HG02852 (cell line): ENCODE measurements around the gene ARHGAP32.
"Not testable (repeated sequence)": the region's sequence is repeated elsewhere in the genome, so short reads cannot be mapped to it uniquely, and the experiment has no call there.

Source experiments
- ATAC-seq: cut with Tn5 transposase; IDR thresholded peaks from one replicate; pipeline ENCODE4 v1.9.1; 2021; ENCODE audit warnings: mild to moderate bottlenecking, moderate library complexity; ENCODE audit not compliant: unreplicated experiment

ARHGAP32 gene

GRCh38 chr11:129204150-129204838 lies 12.2 kb upstream of the ARHGAP32 start:
- ATAC-seq = no peak

- no peak for ATAC-seq
These were observed 10.5 kb upstream of the ARHGAP32 start for GRCh38 chr11:129202646-129203045.

- ATAC-seq = no peak
These were observed 3.6 kb upstream of the ARHGAP32 start for GRCh38 chr11:129195682-129196081.

GRCh38 chr11:129191649-129192048 lies 476 bp downstream of the ARHGAP32 start:
- ATAC-seq = no peak

- ATAC-seq = no peak
These were observed 2.0 kb downstream of the ARHGAP32 start for GRCh38 chr11:129190087-129190486.

DNA sequence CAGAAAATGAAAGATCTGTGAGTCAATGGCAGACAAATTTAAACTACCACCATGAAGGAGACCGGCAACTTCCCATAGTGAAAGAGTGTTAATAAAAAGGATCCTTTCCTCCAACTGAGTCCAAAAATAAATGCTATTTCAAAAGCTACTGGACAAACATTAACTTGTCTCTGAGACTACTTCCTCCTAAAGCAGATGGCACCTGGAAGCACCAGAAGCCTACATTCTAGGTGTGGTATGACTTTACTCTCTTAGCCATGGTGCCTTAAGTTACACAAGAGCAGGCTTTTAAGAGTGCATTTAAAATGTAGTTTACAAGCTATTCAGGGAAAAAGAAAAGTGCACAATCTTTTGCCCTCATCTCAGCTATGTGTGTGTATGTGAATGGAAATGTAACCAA lies 2.5 kb downstream of the ARHGAP32 start:
- ATAC-seq = no peak

DNA sequence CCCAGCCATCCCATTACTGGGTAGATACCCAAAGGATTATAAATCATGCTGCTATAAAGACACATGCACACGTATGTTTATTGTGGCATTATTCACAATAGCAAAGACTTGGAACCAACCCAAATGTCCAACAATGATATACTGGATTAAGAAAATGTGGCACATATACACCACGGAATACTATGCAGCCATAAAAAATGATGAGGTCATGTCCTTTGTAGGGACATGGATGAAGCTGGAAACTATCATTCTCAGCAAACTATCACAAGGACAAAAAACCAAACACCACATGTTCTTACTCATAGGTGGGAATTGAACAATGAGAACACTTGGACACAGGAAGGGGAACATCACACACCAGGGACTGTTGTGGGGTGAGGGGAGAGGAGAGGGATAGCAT lies 7.0 kb downstream of the ARHGAP32 start:
- ATAC-seq = not testable (repeated sequence)

DNA sequence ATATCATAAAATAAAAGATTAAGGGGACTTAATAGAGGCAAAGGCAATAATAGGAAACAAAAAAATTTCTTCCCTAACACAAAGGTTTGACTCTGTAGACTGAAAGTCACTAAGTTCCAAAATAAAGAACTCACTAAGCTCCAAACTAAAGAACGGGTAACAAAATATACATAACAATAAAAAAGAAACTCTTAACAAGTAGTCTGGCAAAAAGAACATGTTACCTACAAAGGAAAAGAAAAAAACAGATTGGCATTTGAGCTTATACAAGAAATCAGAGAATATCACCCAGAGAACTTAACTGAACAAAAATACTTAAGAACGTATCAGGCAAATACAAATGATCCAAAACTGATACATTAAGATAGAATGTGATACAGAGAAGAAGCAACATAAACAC lies 7.5 kb downstream of the ARHGAP32 start:
- no peak for ATAC-seq

- no peak for ATAC-seq
These were observed 24.8 kb downstream of the ARHGAP32 start for GRCh38 chr11:129167315-129167714.

DNA sequence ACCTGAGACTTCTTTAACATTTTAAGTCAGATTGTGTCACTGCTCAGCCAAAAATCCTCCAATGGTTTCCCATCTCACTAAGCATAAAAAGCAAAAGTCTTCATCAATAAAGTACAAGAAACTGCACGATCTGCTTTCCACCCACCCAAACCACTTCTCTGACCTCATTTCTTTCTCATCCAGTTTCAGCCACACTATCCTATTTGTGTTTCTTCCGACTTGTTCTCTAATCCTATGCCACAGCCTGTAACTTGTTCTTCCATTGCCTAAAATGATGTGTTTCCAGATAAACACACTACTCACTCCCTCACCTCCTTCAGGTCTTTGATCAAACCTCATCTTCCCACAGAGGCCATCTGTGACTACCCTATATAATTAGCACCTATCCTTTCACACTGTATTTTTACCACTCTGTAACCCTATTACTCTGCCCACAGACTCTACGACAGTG lies 28.4 kb downstream of the ARHGAP32 start:
- ATAC-seq = no peak

- not testable (repeated sequence) for ATAC-seq
These were observed 35.0 kb downstream of the ARHGAP32 start for GRCh38 chr11:129157080-129157479.

- ATAC-seq = no peak
These were observed 36.4 kb downstream of the ARHGAP32 start for GRCh38 chr11:129155745-129156144.

- ATAC-seq = no peak
These were observed 43.6 kb downstream of the ARHGAP32 start for GRCh38 chr11:129148487-129148886.

- no peak for ATAC-seq
These were observed 45.9 kb downstream of the ARHGAP32 start for GRCh38 chr11:129146191-129146590.

DNA sequence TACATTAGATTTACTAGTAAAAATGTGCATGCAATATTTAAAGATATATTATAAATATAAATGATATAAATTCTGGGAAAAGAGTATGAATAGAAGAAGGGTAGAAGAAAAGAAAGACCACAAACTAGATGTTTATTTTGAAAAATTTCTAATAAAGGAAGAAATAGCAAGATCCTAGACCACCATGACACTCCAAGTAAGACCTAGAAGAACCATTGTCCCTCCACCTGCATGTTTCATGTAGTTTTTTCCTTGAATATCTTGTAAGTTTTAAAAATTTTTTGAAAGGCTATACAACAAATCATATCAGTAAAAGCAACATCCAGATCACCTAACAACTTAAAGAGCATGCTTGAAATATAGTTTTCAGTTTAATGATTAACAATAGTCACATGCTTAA lies 46.8 kb downstream of the ARHGAP32 start:
- ATAC-seq = no peak

DNA sequence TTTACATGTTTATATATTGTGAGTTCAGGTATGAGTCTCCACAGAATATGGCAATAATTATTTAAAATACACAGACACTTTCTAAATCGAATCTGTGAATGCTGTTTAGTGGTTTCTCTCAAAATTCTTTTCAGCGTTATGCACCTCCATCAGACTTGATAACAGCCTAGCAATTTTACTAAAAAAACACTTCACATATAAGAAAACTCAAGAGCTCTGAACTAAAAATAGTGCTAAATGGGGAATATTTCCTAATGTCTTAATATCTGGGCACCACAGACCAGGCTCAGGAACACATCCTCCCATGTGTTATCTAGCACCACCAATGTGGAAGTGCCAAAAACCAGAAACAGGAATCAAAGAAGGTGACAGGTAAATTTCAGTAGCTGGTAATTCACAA lies 47.9 kb downstream of the ARHGAP32 start:
- no peak for ATAC-seq

- no peak for ATAC-seq
These were observed 48.8 kb downstream of the ARHGAP32 start for GRCh38 chr11:129143335-129143734.

- no peak for ATAC-seq
These were observed 50.2 kb downstream of the ARHGAP32 start for GRCh38 chr11:129141748-129142523.

- no peak for ATAC-seq
These were observed 60.8 kb downstream of the ARHGAP32 start for GRCh38 chr11:129131316-129131715.

DNA sequence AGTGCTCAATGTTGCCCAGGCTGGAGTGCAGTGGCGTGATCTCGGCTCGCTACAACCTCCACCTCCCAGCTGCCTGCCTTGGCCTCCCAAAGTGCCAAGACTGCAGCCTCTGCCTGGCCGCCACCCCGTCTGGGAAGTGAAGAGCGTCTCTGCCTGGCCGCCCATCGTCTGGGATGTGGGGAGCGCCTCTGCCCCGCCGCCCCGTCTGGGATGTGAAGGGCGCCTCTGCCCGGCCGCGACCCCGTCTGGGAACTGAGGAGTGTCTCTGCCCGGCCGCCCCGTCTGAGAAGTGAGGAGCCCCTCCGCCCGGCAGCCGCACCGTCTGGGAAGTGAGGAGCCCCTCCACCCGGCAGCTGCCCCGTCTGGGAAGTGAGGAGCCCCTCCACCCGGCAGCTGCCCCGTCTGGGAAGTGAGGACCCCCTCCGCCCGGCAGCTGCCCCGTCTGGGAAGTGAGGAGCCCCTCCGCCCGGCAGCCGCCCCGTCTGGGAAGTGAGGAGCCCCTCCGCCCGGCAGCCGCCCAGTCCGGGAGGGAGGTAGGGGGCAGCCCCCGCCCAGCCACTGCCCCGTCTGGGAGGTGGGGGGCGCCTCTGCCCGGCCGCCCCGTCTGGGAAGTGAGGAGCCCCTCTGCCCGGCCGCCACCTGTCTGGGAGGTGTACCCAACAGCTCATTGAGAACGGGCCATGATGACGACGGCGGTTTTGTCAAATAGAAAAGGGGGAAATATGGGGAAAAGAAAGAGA lies 63.1 kb downstream of the ARHGAP32 start:
- not testable (repeated sequence) for ATAC-seq

DNA sequence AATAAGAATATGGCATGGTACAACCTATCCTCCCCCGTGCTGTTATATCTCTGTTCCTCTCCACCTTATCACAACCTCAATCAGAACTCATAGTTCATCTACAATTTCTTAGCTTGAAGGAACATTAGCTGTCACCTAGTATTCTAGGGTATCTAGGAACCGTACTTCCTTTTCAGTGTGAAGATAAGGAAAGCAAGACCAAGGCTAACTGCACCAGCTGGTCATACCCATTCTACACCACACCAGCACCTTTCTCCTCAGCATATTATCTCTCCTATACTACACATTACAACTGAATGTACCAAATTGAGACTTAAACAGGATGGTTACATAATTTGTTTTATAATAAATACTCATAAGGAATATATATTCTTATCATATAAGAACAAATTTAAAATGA lies 73.1 kb downstream of the ARHGAP32 start:
- ATAC-seq = no peak
